A673 (cell line): ENCODE measurements around the gene NOTCH4. TPM values are rescaled to one million over a fixed set of nuclear protein-coding genes. Genes with fewer than 3 reads are reported as not detected.
A peak's percentile ranks its signal among the peaks of the same experiment; 100 is the strongest.
"Not testable (repeated sequence)": the region's sequence is repeated elsewhere in the genome, so short reads cannot be mapped to it uniquely, and the experiment has no call there.

Source experiments
- BruUV-seq: library from RNA; stranded (reverse); fragments of 400-500 nt; replicated peaks from 2 replicates; lab custom pipeline; 2021; lab: Mats Ljungman, UMichigan
- CTCF ChIA-PET: fragments of 300-600 bp; sonication (Branson Sonifier 250); formaldehyde crosslinking; loops from one replicate; lab custom pipeline; 2022; ENCODE audit warnings: antibody characterized with exemption; lab: Charles Lee
- POLR2A ChIA-PET: fragments of 300-600 bp; sonication (Branson Sonifier 250); formaldehyde crosslinking; loops from one replicate; lab custom pipeline; 2022; ENCODE audit warnings: antibody characterized with exemption; ENCODE audit not compliant: low non-redundant PET; lab: Charles Lee
- DNase-seq: peaks from one replicate; pipeline ENCODE4 v3.0.0-alpha.2; 2015; ENCODE audit warnings: low spot score
- H3K27ac ChIP-seq: fragments of 200-600 bp; sonication (generic); 2 replicates; pipeline ENCODE4 v1.5.1; 2016; ENCODE audit warnings: mixed run types, low read depth, mild to moderate bottlenecking, mixed read lengths, antibody characterized with exemption, low read length; ENCODE audit not compliant: poor library complexity, severe bottlenecking
- H3K27me3 ChIP-seq: fragments of 200-600 bp; sonication (generic); replicated peaks from 2 replicates; pipeline ENCODE4 v1.6.1; 2017; ENCODE audit warnings: mixed run types, low read depth, mild to moderate bottlenecking, mixed read lengths, antibody characterized with exemption, low read length; ENCODE audit not compliant: insufficient read depth, poor library complexity
- H3K36me3 ChIP-seq: fragments of 200-600 bp; sonication (generic); 2 replicates; pipeline ENCODE4 v1.6.1; 2016; ENCODE audit warnings: mixed run types, mild to moderate bottlenecking, mixed read lengths, antibody characterized with exemption, low read length; ENCODE audit not compliant: insufficient read depth, poor library complexity, severe bottlenecking
- H3K4me1 ChIP-seq: fragments of 200-600 bp; sonication (generic); 2 replicates; pipeline ENCODE4 v1.6.1; 2017; ENCODE audit warnings: mixed run types, mild to moderate bottlenecking, mixed read lengths, antibody characterized with exemption, low read length; ENCODE audit not compliant: insufficient read depth, poor library complexity, severe bottlenecking
- H3K4me3 ChIP-seq: fragments of 200-600 bp; sonication (generic); 2 replicates; pipeline ENCODE4 v1.5.1; 2016; ENCODE audit warnings: low read depth, mixed run types, mild to moderate bottlenecking, mixed read lengths, low read length; ENCODE audit not compliant: poor library complexity, severe bottlenecking
- H3K9me3 ChIP-seq: fragments of 200-600 bp; sonication (generic); 2 replicates; pipeline ENCODE4 v1.6.1; 2016; ENCODE audit warnings: mixed run types, low read depth, mild to moderate bottlenecking, mixed read lengths, antibody characterized with exemption, low read length; ENCODE audit not compliant: poor library complexity, severe bottlenecking
- CTCF ChIP-seq: fragments of 300-800, 200-600 bp; sonication (generic); conservative IDR thresholded peaks from 2 replicates; pipeline ENCODE4 v1.5.1; 2017; ENCODE audit warnings: low read depth, mild to moderate bottlenecking, antibody characterized with exemption, low read length, moderate library complexity, mixed read lengths
- EZH2 ChIP-seq: fragments of 200-600 bp; sonication (generic); IDR thresholded peaks from 2 replicates; pipeline ENCODE4 v1.6.1; 2017; ENCODE audit warnings: borderline replicate concordance, low read depth, mild to moderate bottlenecking, mixed read lengths, antibody characterized with exemption, low read length; ENCODE audit not compliant: poor library complexity, severe bottlenecking
- intact Hi-C: fragments of 100-400 bp; cut with micrococcal nuclease; formaldehyde crosslinking; loops from one replicate; pipeline ENCODE4 v1.10.0; 2022; ENCODE audit not compliant: unreplicated experiment
- total RNA-seq: library from RNA; stranded (reverse); gene quantifications from 2 replicates; pipeline ENCODE4 v1.2.3, GENCODE V29; 2021

Gene NOTCH4
- total RNA-seq, 1 experiment from 2014 or later, result 2.4 TPM

GRCh38 chr6:32188381-32189068 is 35.3 kb downstream of the NOTCH4 start:
- intact Hi-C loops, result no loop called here
- no peak for TF ChIP-seq CTCF
- no peak for TF ChIP-seq EZH2
- Histone ChIP-seq H3K9me3 (no peaks in the 10 kb centered on the region), H3K27ac (peak overlapping the region; percentile 94), H3K36me3 (peaks cover 27% of the 10 kb centered on the region), H3K4me3 (peak overlapping the region; percentile 69), H3K27me3 (no peaks in the 10 kb centered on the region), H3K4me1 (peaks cover 20% of the 10 kb centered on the region)
- no TSS peak for BruUV-seq
- no peak for DNase-seq
- CTCF ChIA-PET, result no interaction called here
- POLR2A ChIA-PET, result no interaction called here

GRCh38 chr6:32187725-32188380 is 36.0 kb downstream of the NOTCH4 start:
- peak overlapping the region; percentile 94 for H3K27ac ChIP-seq
- POLR2A ChIA-PET, CTCF ChIA-PET: not testable (repeated sequence)

GRCh38 chr6:32187009-32187709 is 36.7 kb downstream of the NOTCH4 start:
- Histone ChIP-seq H3K4me3 (no peak overlapping the region), H3K4me1 (peaks cover 11% of the 10 kb centered on the region), H3K27ac (peak overlapping the region; percentile 32), H3K9me3 (no peaks in the 10 kb centered on the region), H3K36me3 (peaks cover 39% of the 10 kb centered on the region), H3K27me3 (no peaks in the 10 kb centered on the region)
- CTCF ChIA-PET, result no interaction called here
- no peak for TF ChIP-seq EZH2
- TF ChIP-seq CTCF, result no peak
- POLR2A ChIA-PET, result no interaction called here
- BruUV-seq, result no TSS peak
- no peak for DNase-seq
- intact Hi-C loops, result no loop called here

More at GRCh38 chr6:32187725-32188380, 36.0 kb downstream of the NOTCH4 start:
- Histone ChIP-seq H3K4me3 (peak overlapping the region; percentile 69), H3K36me3 (peaks cover 33% of the 10 kb centered on the region), H3K4me1 (peaks cover 18% of the 10 kb centered on the region)
- DNase-seq, intact Hi-C loops, H3K27me3 ChIP-seq, H3K9me3 ChIP-seq, BruUV-seq: not testable (repeated sequence)

- Histone ChIP-seq H3K36me3 (peaks cover 43% of the 10 kb centered on the region), H3K27ac (peak overlapping the region; percentile 42)
- DNase-seq, H3K27me3 ChIP-seq, BruUV-seq, H3K4me3 ChIP-seq, intact Hi-C loops, H3K4me1 ChIP-seq, H3K9me3 ChIP-seq, CTCF ChIA-PET: not testable (repeated sequence)
- POLR2A ChIA-PET, result interaction anchor here (0.7 kb wide), 1 partner anchor 1455 kb away, joined by 8 read pairs; no protein-coding TSS in a partner anchor
Measured at GRCh38 chr6:32186151-32186840, 37.6 kb downstream of the NOTCH4 start.

GRCh38 chr6:32185681-32186131 is 38.2 kb downstream of the NOTCH4 start:
- intact Hi-C loops, BruUV-seq, H3K9me3 ChIP-seq, H3K27me3 ChIP-seq, H3K4me1 ChIP-seq, H3K4me3 ChIP-seq: not testable (repeated sequence)
- peak; percentile 90 for DNase-seq
- ChIA-PET CTCF (interaction anchor here (0.6 kb wide), 2 partner anchors 644 to 1859 kb away, joined by 4 to 6 read pairs; no protein-coding TSS in a partner anchor), POLR2A (interaction anchor here (0.6 to 0.7 kb wide), 2 partner anchors 1114 to 1455 kb away, joined by 3 to 8 read pairs; no protein-coding TSS in a partner anchor)
- H3K36me3 ChIP-seq, result peaks cover 45% of the 10 kb centered on the region
- H3K27ac ChIP-seq, result peak overlapping the region; percentile 42
